NCI-H526 (cell line): ENCODE data around the gene HOXA11.

Experiments used
- DNase-seq, 2 experiments: peaks; one replicate each; lab custom pipeline; 2025; lab: John Stamatoyannopoulos, UW

HOXA11 gene

DNA sequence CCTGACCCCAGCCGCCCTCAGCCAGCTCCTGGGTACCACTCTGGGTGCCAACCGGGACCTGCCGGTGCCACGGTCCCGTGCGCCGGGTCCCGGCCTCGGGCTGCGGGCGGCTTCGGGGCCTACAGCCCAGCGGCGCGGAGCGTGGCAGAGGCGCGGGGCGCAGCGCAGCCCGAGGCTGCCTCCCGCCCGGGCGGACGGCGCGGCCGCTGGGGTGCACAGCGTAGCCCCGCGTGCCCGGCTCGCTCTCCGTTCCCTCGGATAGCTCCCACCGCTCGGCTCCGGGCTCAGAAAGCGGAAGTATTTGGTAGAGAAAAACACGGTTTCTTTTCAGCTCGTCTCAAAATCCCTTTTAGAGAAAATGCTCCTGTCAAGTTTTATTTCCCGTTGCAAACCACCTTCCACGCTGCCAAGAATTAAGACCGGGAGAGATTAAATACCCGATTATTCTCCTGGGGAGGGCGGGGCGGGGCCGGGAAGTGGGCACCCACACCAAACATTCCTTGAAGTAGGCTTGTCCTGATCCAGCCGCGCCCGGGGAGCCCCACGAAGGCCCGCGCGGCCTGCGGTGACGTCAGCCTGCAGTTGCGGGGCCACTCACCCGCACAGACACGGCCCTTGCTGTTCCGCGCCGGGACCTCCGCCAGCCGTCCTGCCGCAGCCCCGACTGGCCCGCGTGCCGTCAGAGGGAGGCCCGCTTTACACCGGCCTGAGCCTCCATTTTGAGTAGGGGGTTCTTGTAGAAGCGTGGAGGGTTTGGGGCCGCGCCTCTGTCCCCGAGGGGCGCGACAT, 7.7 kb upstream of the HOXA11 start:
- no peak for DNase-seq

DNA sequence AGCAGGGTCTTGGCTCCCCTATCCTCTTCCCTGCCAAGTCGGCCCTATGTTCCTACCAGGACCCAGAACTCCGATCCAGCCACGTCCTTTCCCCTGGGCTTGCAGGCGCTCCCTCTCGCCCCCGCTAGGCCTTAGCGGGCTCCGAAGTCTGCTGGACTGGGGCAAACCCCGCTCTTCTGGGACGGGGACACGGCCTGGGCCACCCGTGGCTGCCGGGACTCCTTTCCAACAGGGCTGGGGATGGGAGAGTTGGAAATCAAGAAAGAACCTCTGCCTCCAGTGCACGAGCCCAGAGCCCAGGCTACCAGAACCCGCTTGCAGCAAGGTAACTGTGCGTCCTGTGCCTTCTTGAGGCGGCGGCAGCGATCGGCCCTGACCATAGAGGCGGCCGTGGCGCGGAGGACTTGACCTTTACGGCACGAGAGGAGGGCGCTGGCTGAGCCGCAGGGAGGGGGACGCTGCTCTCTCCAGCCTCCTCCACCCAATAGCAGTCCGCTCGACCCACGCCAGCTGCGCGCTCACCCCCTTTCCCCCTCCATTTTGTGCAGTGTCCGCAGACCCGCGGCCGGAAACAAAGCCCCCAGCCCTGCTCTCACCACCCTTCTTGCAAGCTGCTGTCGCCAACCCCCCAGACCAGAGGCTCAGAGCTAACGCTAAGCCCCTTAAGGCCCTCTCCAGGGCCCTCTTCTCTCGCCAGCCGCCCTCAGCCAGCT, 7.0 kb upstream of the HOXA11 start:
- DNase-seq = no peak

DNA sequence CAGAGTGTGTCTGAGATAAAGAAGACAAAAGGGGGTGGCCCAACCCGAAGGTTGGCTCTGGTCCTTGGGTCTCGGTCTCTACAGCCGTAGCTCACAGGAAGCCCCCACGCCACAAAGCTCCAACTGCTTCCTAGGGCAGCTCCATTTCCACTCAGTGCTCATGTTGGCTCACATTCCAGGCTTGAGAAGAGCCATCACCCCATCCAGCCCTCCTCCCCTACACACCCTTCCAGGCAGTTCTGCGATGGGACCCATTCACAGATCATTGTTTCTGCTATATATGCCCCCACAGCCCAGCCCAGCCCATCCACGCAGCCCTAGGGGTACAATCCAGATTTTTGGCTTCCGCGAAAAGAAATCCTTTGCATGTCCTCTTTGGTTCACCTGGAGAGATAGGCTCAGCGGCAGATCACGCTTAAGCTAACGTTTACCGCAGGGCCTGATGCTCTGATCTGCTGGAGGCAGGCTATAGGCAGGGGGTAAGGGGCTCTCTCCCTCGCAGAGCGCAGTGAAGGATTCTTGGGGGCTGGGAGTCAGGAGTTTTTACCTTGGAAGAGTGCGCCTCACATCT, 6.2 kb upstream of the HOXA11 start:
- DNase-seq = no peak

DNA sequence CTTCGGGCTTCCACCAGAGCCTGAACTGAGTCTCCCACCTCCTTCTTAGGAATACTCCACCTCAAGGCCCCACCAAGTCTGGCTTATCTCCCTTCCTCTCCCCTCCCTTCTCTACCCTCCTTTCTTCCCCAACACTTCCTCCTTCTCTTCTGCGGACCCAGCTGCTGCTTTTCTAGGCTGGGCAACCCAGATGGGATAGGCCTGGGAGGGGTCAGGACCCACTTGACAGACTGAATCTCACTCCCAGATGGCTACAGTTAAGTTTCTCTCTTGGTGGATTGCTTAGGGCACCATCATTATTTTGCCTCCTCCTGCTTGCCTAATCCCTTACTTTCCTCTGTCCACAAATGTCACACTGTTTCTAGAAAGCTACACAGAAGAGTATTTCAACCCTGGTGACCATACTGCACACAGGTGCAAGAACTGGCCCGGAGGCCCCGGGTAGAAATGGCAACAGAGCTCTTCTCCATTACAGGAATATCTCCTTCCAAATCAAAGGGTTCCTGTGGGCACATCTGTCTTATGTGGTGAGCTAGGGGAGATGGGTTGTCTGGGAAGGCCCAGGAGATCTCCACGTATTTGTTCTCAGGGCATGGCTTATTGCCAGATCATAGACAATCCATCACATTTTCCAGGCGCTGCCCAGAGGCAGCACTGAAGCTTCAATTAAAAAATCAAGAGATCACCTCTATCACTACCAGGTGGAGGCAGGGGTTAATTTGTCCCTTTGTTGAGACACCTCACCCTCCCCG, 5.1 kb upstream of the HOXA11 start:
- no peak for DNase-seq

DNA sequence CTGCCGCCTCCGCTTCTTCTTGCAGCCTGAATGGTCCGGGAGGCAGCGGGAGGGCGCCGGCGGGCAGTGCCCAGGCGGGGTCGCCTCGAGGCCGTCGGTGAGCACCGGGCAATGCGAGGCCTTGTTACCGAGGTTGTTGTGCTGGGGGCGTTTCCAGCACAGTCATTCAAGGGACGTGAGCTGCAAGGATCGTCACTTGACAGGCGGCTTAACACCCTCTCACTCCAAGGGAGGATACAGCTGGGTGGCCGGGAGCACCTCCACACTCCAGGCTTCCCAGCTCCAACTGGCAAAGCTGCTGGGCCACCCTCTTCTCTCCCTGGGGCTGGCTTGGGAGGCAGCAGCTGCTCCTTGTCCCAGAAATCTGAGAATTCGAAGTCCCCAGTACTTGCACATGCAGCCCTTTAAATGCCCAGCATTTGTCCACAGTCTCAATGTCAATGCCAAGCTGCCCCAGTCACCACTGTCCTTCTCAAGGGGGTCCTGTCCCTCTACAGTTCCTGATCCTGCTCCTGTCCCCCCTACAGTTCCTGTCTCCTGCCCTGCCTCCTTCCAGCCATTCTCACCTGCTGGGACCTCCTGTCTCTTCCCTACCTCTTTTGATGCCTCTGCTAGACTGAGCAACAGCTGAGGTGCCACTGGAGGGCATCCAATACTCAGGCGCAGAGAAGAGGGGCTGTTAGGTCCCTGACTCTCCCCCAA, 4.4 kb upstream of the HOXA11 start:
- no peak for DNase-seq

DNA sequence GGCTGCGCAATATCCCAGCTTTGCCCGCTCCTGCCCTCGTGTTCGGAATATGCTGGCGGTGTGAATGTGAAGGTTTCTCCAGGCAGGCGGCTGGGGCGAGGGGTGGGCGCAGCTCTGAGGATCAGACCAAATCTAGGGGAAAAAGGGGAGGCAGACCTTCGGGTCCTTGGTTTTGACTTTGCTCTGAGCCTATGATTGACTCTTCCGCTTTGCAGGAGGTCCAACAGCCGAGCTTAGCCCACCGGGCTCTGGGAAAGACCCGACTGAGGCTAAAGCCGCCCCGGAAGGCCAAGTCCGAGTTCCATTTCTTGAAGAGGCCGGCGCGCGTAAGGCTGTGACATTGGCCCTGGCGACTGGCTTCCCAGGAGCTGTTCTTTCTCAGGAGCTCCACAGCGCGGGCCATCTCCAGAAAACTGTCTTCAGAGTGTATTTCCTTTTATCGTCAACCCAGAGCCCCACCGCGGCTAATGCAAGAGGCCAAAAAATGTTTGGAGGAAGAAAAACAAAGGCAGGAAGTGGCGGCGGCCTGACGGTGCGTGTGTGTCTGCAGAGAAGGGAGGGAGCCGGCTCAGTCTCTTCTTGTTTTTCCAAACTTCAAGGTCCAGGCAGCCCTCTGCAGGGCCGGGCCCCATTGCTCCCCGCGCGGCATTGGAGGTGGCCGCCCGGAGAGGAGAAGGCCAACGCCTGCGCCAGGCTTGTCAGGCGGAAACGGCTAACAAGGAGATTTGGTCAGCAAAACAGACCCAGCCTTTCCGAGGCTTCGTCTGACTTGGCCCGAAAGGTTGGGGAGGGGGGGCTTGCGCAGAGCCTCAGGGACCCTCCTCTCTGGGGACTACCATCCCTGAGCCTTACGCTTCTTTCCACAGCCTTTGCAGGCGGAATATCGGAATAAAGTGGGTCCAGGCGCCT, 3.6 kb upstream of the HOXA11 start:
- DNase-seq = no peak

DNA sequence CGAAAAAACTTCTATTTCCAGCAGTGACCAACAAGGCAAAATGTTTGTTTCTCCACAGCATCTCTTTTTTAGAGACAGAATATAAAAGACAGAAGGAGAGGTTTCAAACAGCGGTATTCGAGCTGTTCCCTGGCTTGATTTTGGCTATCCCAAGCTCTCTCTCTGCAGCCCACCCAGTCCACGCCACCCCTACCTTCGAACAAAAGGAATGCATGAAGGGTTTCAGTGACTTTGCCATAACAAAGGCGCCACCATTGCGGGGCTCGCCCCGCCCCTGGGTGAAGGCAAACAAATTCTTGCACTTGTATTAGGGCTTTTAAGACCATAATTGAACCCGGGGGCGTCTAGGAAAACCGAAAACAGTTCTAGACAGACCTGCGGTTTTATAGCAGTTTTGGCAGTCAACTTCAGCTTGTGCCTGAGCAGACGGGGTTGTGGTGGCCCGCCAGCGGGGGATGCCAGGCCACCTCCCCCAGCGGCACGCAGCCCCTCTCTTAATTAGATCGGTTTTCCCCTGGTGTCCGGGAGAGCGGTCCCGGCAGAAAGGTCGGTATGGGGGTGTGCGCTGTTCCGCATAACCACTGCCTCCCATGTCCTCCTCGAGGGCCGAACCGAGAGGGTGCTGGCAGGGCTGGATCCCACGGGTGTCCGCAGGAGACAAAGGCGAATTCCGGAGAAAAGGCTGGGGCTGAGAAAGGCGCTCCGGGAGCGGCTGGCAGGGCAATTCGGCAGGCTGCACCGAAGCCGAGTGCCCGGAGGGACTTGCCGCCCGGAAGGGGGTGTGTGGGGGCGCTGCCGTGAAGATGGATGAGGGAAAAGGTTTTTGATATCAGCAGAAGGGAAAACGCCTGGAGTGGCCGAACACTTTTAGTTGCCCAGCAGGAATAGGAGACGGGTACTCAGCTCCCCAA, 2.7 kb upstream of the HOXA11 start:
- no peak for DNase-seq

DNA sequence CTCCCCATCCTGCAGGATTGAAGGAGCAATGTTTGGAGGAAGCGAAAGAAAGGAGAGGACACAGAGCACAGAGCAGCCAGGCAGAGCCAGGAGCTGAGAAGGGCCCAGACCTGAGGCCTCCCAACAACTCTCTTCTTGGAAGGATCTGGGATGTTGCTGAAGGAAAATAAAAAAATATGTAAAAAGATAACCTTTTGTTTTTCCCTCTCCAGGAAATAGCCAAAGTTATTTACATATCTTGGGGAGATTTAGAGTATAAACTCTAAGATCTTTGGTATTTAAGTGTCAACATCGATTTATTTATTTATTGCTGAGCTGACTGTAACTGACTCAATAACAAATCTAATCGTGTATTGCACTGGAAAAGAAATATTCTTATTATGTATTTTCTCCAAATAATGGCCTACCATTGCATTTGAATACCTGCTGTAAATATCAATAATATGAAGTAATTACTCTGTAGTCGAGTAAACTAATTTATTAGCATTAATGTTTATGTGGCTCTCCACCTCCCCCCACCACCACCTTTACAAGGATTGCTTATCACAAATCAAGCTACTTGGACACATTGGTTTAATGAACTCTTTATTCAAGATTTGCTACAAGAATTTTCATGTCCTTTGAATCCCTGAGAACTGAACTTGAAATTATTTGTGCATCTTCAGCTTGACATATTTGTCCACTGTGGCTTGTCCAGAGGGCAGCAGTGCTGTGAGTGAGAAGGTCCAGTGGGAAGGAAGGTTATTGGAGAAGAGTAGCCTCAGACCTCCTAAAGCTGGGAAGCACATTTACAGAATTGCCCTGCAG, 1.8 kb upstream of the HOXA11 start:
- no peak for DNase-seq

DNA sequence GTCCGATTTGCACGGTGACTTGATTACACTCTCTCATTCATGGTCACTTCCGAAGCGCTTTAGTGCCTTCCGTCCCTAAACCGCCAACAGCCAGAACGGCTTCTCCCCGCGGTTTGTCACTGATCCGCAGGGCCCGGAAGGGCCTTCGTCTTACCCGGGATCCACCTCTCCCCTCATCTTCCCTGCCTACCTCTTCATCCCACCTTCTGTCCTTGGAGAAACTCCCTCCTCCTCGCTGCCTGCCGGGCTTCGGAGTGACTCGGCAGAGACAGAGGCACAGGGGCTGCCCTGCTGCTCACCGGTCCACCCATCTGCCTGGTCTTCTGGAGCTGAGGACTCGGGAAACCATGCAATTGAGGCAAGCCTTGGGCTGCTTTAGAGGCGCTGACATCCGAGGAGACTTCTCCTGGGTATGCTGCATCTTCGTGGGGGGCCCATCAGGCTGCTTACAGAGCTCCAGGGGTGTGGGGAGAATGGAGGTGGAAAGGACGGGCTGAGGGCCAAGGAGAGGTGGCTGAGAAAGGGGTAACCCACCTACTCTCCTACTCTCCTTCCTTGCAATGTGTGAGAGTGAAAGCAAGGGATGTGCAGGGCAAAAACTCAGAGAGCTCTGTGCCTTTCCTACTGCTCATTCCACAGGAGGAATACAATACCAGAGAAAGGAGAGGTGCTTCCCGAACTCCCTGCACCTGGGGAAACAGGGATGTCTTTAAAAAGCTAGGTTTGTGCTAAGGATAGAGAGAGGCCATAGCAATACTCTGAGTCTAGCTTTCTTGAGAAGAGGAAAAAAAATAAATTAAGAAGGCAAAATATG, 1.0 kb upstream of the HOXA11 start:
- DNase-seq = peak in 1 of 2 experiments; percentile 40

DNA sequence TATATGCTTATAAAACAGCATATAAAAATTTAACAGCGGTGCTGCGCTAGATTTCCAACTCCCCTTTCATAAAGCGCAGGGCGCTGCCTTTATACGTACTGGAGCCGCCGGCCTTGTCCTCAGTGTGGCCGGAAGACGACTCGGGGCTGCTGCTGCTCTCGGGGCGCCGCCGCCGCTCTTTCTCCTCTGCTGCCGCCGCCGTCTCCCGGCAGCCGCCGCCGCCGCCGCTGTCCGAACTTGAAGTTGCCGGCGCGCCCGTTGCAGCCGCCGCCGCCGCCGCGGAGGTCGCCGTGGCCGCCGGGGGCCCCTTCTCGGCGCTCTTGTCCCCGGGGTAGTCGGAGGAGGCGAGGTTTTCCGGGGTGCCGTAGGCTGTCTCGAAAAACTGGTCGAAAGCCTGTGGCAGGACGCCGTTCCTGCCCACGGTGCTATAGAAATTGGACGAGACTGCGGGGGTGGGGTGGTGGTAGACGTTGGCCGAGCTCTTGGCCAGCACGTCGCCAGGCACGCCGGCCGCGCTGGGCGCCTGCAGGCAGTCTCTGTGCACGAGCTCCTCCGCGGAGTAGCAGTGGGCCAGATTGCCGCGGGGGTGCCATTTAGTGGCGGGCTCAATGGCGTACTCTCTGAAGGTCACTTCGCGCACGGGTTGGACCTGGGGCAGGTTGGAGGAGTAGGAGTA, 557 bp downstream of the HOXA11 start:
- DNase-seq = peak in 1 of 2 experiments; percentile 75

DNA sequence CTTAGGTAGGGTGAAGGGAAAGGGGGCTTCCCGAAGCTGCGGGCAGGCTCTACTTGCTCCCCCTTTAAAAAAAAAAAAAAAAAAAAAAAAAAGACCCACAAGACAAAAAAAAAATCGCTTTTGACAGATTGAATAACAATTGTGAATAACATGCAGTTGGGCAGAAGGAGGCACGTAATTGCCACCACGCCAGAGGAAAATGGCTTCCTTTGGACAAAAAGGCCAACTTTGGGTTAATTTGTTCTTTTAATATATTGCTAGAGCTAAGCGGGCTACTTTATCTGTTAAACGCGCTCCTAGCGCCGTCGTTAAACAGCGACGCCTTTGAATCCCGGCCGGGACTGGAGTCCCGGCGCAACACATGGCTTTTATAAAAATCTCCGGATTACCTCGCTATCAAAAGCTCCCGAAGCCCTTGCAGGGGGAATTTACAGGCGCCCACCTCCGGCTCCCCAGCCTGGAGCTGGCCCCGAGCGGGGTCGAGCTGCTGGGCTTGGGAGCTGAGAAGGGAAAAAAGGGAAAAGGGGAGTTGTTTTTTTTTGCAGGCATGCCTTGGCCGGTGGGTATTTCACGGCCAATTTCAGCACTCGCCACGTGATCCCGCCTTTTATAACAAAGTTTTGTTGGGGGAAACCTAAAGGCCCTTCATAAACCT, 1.2 kb downstream of the HOXA11 start:
- DNase-seq = peak in 1 of 2 experiments; percentile 56

DNA sequence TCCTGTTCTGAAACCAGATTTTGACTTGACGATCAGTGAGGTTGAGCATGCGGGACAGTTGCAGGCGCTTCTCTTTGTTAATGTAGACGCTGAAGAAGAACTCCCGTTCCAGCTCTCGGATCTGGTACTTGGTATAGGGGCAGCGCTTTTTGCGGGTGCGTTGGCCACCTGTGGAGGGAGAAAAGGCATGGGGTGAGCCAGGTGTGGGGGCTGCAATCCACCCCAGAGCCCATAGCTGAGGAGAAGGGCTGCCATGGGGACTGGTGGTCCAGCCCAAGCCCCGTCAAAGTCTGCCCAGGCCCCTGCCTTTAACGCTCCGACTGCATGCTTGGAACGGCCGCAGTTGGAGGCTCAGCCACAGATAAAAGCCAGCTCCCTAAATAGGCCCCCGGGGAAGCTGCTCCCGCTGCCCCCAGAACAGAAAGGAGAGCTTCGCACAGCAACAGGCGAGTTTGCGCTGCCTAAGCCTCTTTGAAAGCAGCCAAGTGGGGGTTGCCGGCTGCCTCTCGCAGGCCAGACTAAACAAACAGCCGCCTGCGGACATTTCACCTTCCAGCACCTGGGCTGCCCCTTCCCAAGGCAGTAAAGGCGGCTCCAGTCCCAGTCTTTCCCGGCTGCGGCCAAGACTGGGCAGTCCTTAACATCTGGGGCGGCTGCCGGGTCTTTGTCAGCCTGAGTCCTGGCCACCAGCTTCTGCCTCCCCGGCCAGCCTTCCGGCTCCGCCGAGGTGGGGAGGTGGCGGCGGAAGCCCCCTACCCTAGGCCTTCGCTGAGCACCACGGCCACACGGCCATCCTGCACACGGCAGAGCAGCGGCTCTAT, 2.0 kb downstream of the HOXA11 start:
- peak in 1 of 2 experiments; percentile 69 for DNase-seq

DNA sequence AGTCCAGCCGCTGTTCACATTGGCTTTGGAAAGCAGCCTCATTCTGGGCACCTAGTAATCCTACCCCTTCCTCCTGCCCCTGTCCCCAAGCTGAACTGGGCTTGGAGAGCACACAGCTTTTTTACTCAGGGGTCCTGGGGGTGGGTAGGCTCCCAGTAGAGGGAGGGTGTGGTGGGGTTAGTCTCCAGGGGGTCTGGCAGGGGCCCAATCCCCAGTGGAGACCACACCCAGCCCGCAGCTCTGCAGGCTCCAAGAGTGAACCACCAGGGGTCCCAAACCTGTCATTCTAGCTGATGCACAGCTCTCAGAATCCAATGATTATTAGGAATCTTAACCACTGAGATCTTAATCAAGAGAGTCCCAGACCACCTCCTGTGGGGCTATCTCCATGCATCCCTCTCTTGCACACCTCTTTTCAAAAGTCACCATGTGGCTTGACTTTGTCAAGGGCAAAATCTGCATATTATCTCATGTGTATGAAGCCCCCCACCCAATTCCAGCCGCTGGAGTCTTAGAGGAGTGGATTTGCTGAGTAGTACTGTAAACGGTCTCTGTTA, 2.7 kb downstream of the HOXA11 start:
- peak in 1 of 2 experiments; percentile 53 for DNase-seq

DNA sequence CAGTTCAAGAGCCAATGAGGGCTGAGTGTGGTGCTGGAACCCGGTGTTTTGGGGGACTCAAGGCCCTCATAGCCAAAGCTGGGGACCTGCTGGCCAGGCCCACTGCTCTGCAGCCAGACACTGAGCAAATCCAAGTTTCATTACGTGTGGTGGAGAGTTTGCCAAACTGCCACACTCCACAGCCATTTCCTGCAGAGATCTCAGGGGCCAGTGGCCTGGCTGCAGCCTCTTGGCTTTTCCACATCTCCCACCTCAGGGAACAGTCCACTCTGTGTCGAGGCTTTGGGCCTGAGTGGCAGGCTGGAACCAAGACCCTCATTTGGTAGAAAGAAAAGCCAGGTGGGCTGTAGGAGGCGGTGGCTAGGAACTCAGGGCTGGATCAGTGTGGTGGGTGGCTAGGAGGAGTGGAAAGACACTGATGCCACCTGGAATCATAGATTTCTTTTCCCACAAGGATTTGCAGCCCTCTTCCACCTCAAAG, 3.2 kb downstream of the HOXA11 start:
- DNase-seq = no peak
